ENCODE data around the gene LEFTY2. TPM values are rescaled to one million over a fixed set of nuclear protein-coding genes. Genes with fewer than 3 reads are reported as not detected.

The LEFTY2 gene
- total and polyA plus RNA-seq, 2 of the 4 experiments (the other 2 are of a cell fraction) = not detected

DNA sequence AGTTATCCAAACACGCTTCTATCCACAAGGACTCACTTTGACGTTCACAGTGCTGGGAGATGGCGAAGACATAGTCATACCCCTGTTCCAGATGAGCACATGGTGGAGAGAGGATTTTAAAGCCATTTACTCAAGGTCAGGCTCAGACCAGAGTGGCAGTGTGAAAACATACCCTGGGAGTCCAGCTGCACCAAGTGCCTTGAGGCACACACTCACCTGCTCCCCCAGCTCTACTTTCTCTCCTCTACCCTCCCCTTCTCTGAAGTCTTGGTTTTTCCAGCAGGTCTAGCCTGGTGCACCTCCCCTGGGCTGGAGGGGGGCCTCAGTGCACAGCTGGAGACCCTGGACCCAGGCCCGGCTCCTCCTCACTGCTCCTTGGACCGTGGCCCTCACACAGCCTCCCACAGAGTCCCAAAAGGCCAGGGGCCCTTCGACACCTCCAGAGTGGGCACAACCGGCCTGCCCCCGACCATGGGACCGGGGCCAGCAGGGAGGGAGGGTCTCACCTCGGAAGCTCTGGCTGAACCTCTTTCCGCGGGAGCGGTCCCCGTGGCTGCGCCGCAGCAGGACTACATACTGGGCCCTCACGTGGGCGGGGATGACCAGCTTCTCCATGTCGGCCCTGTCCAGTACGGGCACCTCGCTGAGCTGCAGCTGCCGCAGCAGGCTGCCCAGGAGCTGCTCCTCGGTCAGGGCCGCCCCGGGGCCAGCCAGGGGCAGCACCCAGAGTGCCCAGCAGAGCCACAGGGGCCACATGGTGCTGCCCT is 452 bp downstream of the LEFTY2 start:
- Histone ChIP-seq H3K36me3 (ENCODE audit: control insufficient read depth, insufficient read depth, low read length) (no peaks in the 10 kb centered on the region), H4K5ac (ENCODE audit: low read depth, low read length) (no peak overlapping the region), H2BK15ac (ENCODE audit: low read depth, low read length) (no peak overlapping the region), H3K4me3 (ENCODE audit: insufficient read depth, low read depth, low read length) (no peak overlapping the region), H3K9me3 (ENCODE audit: control insufficient read depth, insufficient read depth, low read length) (no peaks in the 10 kb centered on the region), H3K4me2 (ENCODE audit: low read depth, low read length) (no peak overlapping the region), H3K14ac (replicated peaks; ENCODE audit: low read depth, low read length) (no peak overlapping the region), H3K79me1 (ENCODE audit: low read depth in 1 of 2, low read length in 2 of 2) (no peaks in the 10 kb centered on the region), H2BK5ac (ENCODE audit: low read depth, low read length, poor library complexity, severe bottlenecking) (no peak overlapping the region), H2AK5ac (ENCODE audit: low read depth, low read length) (no peak overlapping the region), H3K23ac (ENCODE audit: low read depth, low read length) (no peak overlapping the region), H2AK9ac (replicated peaks; ENCODE audit: low read depth, low read length, poor library complexity) (no peak overlapping the region), H3K4me1 (ENCODE audit: control insufficient read depth, insufficient read depth, low read length) (no peaks in the 10 kb centered on the region), H4K91ac (ENCODE audit: insufficient read depth, low read depth, low read length) (no peak overlapping the region), H3K27ac (ENCODE audit: insufficient read depth, low read length) (no peak overlapping the region), H4K8ac (ENCODE audit: low read depth in 2 of 2, low read length in 2 of 2) (no peak overlapping the region), H3K27me3 (ENCODE audit: control insufficient read depth, insufficient read depth, low read length) (peaks cover 5% of the 10 kb centered on the region), H3K56ac (ENCODE audit: extremely low read depth, insufficient read depth, low read length) (no peak overlapping the region), H2AFZ (replicated peaks; ENCODE audit: low read length, poor library complexity) (no peak overlapping the region), H4K20me1 (ENCODE audit: insufficient read depth, low read length) (no peaks in the 10 kb centered on the region), H2BK20ac (ENCODE audit: low read depth, low read length) (no peak overlapping the region), H3K9ac (ENCODE audit: low read depth, low read length) (no peak overlapping the region), H2BK120ac (ENCODE audit: low read depth, low read length) (no peak overlapping the region), H3K18ac (ENCODE audit: low read depth, low read length) (no peak overlapping the region), H3K9me1 (ENCODE audit: insufficient read depth, low read length) (no peaks in the 10 kb centered on the region), H3K4ac (ENCODE audit: low read depth, low read length) (no peak overlapping the region)
- intact Hi-C loops (cut with micrococcal nuclease) = no loop called here
- POLR2A ChIA-PET (ENCODE audit: unreplicated experiment) = no interaction called here
- CTCF ChIA-PET = no interaction called here
- in situ Hi-C loops (cut with MboI; ENCODE audit: low sequenced_read_pairs) = no loop called here
- WGBS, 2 experiments (ENCODE audit: extremely low coverage in 2 of 2, insufficient read length in 1 of 2) = 63% methylated on average over 12 of the region's 25 CpGs; no CpG with 5 or more reads in 1 of the 2 experiments
- dilution Hi-C loops (cut with HindIII; ENCODE audit: low sequenced_read_pairs, unreplicated experiment) = no loop called here
- DNase-seq = no peak
- no peak for ATAC-seq (ENCODE audit: low read depth)
- no TSS peak for BruUV-seq (replicated peaks)
- TF ChIP-seq, protein P1, sequence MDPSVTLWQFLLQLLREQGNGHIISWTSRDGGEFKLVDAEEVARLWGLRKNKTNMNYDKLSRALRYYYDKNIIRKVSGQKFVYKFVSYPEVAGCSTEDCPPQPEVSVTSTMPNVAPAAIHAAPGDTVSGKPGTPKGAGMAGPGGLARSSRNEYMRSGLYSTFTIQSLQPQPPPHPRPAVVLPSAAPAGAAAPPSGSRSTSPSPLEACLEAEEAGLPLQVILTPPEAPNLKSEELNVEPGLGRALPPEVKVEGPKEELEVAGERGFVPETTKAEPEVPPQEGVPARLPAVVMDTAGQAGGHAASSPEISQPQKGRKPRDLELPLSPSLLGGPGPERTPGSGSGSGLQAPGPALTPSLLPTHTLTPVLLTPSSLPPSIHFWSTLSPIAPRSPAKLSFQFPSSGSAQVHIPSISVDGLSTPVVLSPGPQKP (IDR thresholded peaks at IDR 0.05; ENCODE audit: borderline replicate concordance, low read depth, low read length) = no peak
- TF ChIP-seq CHD1 (IDR thresholded peaks at IDR 0.05; ENCODE audit: low read depth, low read length) (no peak), SMC3 (IDR thresholded peaks at IDR 0.05; ENCODE audit: low read depth, low read length) (no peak), FOS (IDR thresholded peaks at IDR 0.05; ENCODE audit: low read depth, low read length) (no peak), RFX5 (IDR thresholded peaks at IDR 0.05; ENCODE audit: low read depth, low read length) (no peak), MXI1 (IDR thresholded peaks at IDR 0.05; ENCODE audit: borderline replicate concordance, low read depth, low read length) (no peak), RAD21 (IDR thresholded peaks at IDR 0.05; ENCODE audit: low read length) (no peak), NFE2L2 (IDR thresholded peaks at IDR 0.05; ENCODE audit: low read depth, low read length) (no peak), CEBPB (IDR thresholded peaks at IDR 0.05; ENCODE audit: low read depth, low read length) (no peak), MAFK (IDR thresholded peaks at IDR 0.05; ENCODE audit: low read depth, low read length) (no peak), BHLHE40 (IDR thresholded peaks at IDR 0.05; ENCODE audit: low read depth, low read length) (no peak), RCOR1 (IDR thresholded peaks at IDR 0.05; ENCODE audit: insufficient replicate concordance, low read length) (no peak), POLR2A (IDR thresholded peaks at IDR 0.05; ENCODE audit: low read depth, low read length) (no peak), MAZ (IDR thresholded peaks at IDR 0.05; ENCODE audit: borderline replicate concordance, low read depth, low read length) (no peak)
- TF ChIP-seq, protein P2, sequence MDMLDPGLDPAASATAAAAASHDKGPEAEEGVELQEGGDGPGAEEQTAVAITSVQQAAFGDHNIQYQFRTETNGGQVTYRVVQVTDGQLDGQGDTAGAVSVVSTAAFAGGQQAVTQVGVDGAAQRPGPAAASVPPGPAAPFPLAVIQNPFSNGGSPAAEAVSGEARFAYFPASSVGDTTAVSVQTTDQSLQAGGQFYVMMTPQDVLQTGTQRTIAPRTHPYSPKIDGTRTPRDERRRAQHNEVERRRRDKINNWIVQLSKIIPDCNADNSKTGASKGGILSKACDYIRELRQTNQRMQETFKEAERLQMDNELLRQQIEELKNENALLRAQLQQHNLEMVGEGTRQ (IDR thresholded peaks at IDR 0.05; ENCODE audit: low read depth, low read length) = no peak
- TF ChIP-seq, protein P3, sequence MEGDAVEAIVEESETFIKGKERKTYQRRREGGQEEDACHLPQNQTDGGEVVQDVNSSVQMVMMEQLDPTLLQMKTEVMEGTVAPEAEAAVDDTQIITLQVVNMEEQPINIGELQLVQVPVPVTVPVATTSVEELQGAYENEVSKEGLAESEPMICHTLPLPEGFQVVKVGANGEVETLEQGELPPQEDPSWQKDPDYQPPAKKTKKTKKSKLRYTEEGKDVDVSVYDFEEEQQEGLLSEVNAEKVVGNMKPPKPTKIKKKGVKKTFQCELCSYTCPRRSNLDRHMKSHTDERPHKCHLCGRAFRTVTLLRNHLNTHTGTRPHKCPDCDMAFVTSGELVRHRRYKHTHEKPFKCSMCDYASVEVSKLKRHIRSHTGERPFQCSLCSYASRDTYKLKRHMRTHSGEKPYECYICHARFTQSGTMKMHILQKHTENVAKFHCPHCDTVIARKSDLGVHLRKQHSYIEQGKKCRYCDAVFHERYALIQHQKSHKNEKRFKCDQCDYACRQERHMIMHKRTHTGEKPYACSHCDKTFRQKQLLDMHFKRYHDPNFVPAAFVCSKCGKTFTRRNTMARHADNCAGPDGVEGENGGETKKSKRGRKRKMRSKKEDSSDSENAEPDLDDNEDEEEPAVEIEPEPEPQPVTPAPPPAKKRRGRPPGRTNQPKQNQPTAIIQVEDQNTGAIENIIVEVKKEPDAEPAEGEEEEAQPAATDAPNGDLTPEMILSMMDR (conservative IDR thresholded peaks at IDR 0.05; ENCODE audit: low read depth, low read length) = no peak
